Neural cell (in vitro differentiated cells): ENCODE data around the gene ICOSLG.

Source experiments
- CTCF ChIP-seq: fragments of 450-650 bp; IDR thresholded peaks from 2 replicates; pipeline ENCODE4 v1.5.1; 2014; ENCODE audit warnings: antibody characterized with exemption, mild to moderate bottlenecking, moderate library complexity; ENCODE audit not compliant: poor library complexity, severe bottlenecking
- EZH2 ChIP-seq: fragments of 200-600, 300-800 bp; shearing (Covaris generic), sonication (generic); IDR thresholded peaks from 2 replicates; pipeline ENCODE4 v1.6.1; 2014; ENCODE audit warnings: antibody characterized with exemption, low read length, borderline replicate concordance, mild to moderate bottlenecking; ENCODE audit not compliant: insufficient read depth, poor library complexity, severe bottlenecking
- MXI1 ChIP-seq: fragments of 450-650 bp; conservative IDR thresholded peaks from 2 replicates; pipeline ENCODE4 v1.6.1; 2014; ENCODE audit warnings: antibody characterized with exemption, mild to moderate bottlenecking; ENCODE audit not compliant: poor library complexity, severe bottlenecking
- POLR2AphosphoS5 ChIP-seq: IDR thresholded peaks from 2 replicates; pipeline ENCODE4 v1.6.1; 2012
- RAD21 ChIP-seq: fragments of 450-650 bp; conservative IDR thresholded peaks from 2 replicates; pipeline ENCODE4 v1.6.1; 2014; ENCODE audit warnings: antibody characterized with exemption, mild to moderate bottlenecking, moderate library complexity
- TAF1 ChIP-seq: IDR thresholded peaks from 2 replicates; pipeline ENCODE4 v1.6.1; 2012; ENCODE audit warnings: low read depth

GRCh38 chr21:44261675-44262295 lies 21.0 kb upstream of the ICOSLG start, which contains the start of gene DNMT3L:
- TF ChIP-seq CTCF: no peak
- TF ChIP-seq TAF1: no peak
- no peak for TF ChIP-seq RAD21
- TF ChIP-seq POLR2AphosphoS5: no peak
- no peak for TF ChIP-seq EZH2
- no peak for TF ChIP-seq MXI1
